Activated CD4-positive, CD25-positive, alpha-beta regulatory T cell treated with anti-CD3 and anti-CD28 coated beads, Interleukin-2, amount 50 U/mL, for 16 hours (primary cell): Measurements from ENCODE around the gene STRIP1.
A peak's percentile ranks its signal among the peaks of the same experiment; 100 is the strongest.

ENCODE experiments used
- DNase-seq: peaks from one replicate; pipeline ENCODE4 v3.0.0-alpha.2; 2020; ENCODE audit warnings: low read depth, low spot score

Gene STRIP1

GRCh38 chr1:110049801-110050601 lies 15.6 kb downstream of the STRIP1 start:
- DNase-seq: no peak

GRCh38 chr1:110050602-110051261 lies 16.3 kb downstream of the STRIP1 start:
- no peak for DNase-seq

- DNase-seq: no peak
Measured at GRCh38 chr1:110051262-110051648, 16.8 kb downstream of the STRIP1 start.

GRCh38 chr1:110053552-110054428 lies 19.4 kb downstream of the STRIP1 start:
- peak; percentile 46 for DNase-seq

GRCh38 chr1:110055493-110056284 lies 21.3 kb downstream of the STRIP1 start:
- no peak for DNase-seq

- DNase-seq: no peak
Measured at GRCh38 chr1:110056285-110056683, 21.9 kb downstream of the STRIP1 start.

- DNase-seq: no peak
Measured at GRCh38 chr1:110056776-110057175, 22.4 kb downstream of the STRIP1 start.

GRCh38 chr1:110057963-110058518 lies 23.6 kb downstream of the STRIP1 start:
- DNase-seq: no peak

- no peak for DNase-seq
Measured at GRCh38 chr1:110058591-110058990, 24.2 kb downstream of the STRIP1 start.

GRCh38 chr1:110059133-110059863 lies 24.9 kb downstream of the STRIP1 start:
- DNase-seq: no peak

- DNase-seq: peak; percentile 62
Measured at GRCh38 chr1:110060034-110060661, 25.7 kb downstream of the STRIP1 start.

GRCh38 chr1:110060662-110061060 lies 26.2 kb downstream of the STRIP1 start:
- no peak for DNase-seq

- DNase-seq: no peak
Measured at GRCh38 chr1:110061341-110061740, 26.9 kb downstream of the STRIP1 start.

- DNase-seq: no peak
Measured at GRCh38 chr1:110062612-110063011, 28.2 kb downstream of the STRIP1 start.

- no peak for DNase-seq
Measured at GRCh38 chr1:110063781-110064180, 29.4 kb downstream of the STRIP1 start.

- no peak for DNase-seq
Measured at GRCh38 chr1:110064576-110065337, 30.3 kb downstream of the STRIP1 start.

GRCh38 chr1:110065841-110066240 lies 31.4 kb downstream of the STRIP1 start:
- no peak for DNase-seq

- DNase-seq: no peak
Measured at GRCh38 chr1:110067479-110067892, 33.1 kb downstream of the STRIP1 start.
